HL-60 (cell line): ENCODE measurements around the gene SEC23IP.

Source experiments
- DNase-seq, 2 experiments: peaks; one replicate each; pipeline ENCODE4 v3.0.0-alpha.2; 2010 to 2020; ENCODE audit warnings: low read depth in 1 of 2, low spot score in 1 of 2
- H3K27ac ChIP-seq: fragments of 250-450 bp; sonication (Bioruptor Pico); replicated peaks from 2 replicates; pipeline ENCODE4 v1.5.1; 2020; ENCODE audit warnings: mild to moderate bottlenecking, moderate library complexity
- H3K27me3 ChIP-seq: fragments of 250-450 bp; sonication (Bioruptor Pico); 2 replicates; pipeline ENCODE4 v1.5.1; 2021; ENCODE audit warnings: mild to moderate bottlenecking, moderate library complexity; ENCODE audit not compliant: insufficient read depth, poor library complexity, severe bottlenecking
- H3K4me3 ChIP-seq: replicated peaks from 2 replicates; pipeline ENCODE4 v1.5.1; 2011; ENCODE audit warnings: mild to moderate bottlenecking, control low read depth, low read length; ENCODE audit not compliant: insufficient read depth
- GABPA ChIP-seq: IDR thresholded peaks from 2 replicates; pipeline ENCODE4 v1.6.1; 2012; ENCODE audit warnings: low read depth
- POLR2AphosphoS5 ChIP-seq: IDR thresholded peaks from 2 replicates; pipeline ENCODE4 v1.6.1; 2012; ENCODE audit warnings: low read depth
- SPI1 ChIP-seq: IDR thresholded peaks from 2 replicates; pipeline ENCODE4 v1.6.1; 2012; ENCODE audit warnings: low read depth, mild to moderate bottlenecking, borderline replicate concordance
- TF ChIP-seq, protein P1 (sequence below): IDR thresholded peaks from 2 replicates; pipeline ENCODE4 v1.6.1; 2012; ENCODE audit warnings: low read depth; ENCODE audit not compliant: insufficient replicate concordance
- TF ChIP-seq, protein P2 (sequence below): IDR thresholded peaks from one replicate; pipeline ENCODE4 v1.5.1; 2011; ENCODE audit warnings: low read length, control low read depth, inconsistent platforms; ENCODE audit not compliant: insufficient read depth

The SEC23IP gene

DNA sequence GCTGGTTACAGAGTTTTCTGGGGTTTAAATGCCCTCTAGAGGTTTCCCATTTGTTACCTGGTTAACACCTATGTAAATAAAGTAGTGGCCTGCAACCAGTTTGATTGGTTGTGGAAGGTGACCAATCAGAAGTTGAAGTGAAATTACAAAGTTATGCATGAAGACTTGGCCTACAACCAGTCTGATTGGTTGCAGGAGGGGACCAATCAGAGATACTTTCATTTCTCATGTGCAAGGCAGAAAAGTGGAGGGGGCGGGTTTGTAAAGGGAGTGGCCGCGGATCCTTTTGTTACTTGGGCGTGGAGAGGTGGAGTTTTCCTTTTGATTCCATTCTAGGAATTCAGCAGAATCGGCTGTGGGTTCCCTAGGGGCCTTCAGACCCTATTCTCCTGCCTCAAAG lies 80.8 kb downstream of the SEC23IP start:
- Histone ChIP-seq H3K4me3 (no peak overlapping the region), H3K27ac (no peak overlapping the region), H3K27me3 (peaks cover 3% of the 10 kb centered on the region)
- TF ChIP-seq, protein P1, sequence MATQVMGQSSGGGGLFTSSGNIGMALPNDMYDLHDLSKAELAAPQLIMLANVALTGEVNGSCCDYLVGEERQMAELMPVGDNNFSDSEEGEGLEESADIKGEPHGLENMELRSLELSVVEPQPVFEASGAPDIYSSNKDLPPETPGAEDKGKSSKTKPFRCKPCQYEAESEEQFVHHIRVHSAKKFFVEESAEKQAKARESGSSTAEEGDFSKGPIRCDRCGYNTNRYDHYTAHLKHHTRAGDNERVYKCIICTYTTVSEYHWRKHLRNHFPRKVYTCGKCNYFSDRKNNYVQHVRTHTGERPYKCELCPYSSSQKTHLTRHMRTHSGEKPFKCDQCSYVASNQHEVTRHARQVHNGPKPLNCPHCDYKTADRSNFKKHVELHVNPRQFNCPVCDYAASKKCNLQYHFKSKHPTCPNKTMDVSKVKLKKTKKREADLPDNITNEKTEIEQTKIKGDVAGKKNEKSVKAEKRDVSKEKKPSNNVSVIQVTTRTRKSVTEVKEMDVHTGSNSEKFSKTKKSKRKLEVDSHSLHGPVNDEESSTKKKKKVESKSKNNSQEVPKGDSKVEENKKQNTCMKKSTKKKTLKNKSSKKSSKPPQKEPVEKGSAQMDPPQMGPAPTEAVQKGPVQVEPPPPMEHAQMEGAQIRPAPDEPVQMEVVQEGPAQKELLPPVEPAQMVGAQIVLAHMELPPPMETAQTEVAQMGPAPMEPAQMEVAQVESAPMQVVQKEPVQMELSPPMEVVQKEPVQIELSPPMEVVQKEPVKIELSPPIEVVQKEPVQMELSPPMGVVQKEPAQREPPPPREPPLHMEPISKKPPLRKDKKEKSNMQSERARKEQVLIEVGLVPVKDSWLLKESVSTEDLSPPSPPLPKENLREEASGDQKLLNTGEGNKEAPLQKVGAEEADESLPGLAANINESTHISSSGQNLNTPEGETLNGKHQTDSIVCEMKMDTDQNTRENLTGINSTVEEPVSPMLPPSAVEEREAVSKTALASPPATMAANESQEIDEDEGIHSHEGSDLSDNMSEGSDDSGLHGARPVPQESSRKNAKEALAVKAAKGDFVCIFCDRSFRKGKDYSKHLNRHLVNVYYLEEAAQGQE, result no peak
- TF ChIP-seq POLR2AphosphoS5 (no peak), GABPA (no peak), SPI1 (no peak)
- TF ChIP-seq, protein P2, sequence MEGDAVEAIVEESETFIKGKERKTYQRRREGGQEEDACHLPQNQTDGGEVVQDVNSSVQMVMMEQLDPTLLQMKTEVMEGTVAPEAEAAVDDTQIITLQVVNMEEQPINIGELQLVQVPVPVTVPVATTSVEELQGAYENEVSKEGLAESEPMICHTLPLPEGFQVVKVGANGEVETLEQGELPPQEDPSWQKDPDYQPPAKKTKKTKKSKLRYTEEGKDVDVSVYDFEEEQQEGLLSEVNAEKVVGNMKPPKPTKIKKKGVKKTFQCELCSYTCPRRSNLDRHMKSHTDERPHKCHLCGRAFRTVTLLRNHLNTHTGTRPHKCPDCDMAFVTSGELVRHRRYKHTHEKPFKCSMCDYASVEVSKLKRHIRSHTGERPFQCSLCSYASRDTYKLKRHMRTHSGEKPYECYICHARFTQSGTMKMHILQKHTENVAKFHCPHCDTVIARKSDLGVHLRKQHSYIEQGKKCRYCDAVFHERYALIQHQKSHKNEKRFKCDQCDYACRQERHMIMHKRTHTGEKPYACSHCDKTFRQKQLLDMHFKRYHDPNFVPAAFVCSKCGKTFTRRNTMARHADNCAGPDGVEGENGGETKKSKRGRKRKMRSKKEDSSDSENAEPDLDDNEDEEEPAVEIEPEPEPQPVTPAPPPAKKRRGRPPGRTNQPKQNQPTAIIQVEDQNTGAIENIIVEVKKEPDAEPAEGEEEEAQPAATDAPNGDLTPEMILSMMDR, result no peak
- DNase-seq, result no peak

DNA sequence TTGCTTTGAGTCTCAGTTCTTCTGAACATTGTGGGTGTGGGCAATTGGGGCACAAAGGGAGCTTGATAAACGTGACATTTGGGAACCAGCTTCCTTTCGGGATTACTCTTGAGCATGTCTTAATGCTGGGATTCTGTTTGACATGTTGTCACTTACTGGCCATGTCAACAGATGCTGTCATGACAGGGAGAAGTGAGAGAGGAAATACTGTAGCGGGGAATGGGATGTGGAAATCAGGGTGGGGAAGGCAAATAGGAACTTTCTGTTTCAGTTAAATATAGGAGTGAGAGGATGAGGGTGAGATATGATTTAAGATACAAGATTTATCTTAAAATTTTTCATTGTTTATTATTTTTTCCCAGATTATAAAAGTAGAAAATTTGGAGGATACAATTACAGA lies 83.9 kb downstream of the SEC23IP start:
- H3K4me3 ChIP-seq, result no peak overlapping the region
- H3K27me3 ChIP-seq, result peaks cover 3% of the 10 kb centered on the region
- DNase-seq, result no peak
- TF ChIP-seq POLR2AphosphoS5 (no peak), SPI1 (no peak), GABPA (no peak)
- TF ChIP-seq, protein P1, result no peak
- TF ChIP-seq, protein P2, result no peak
- no peak overlapping the region for H3K27ac ChIP-seq

DNA sequence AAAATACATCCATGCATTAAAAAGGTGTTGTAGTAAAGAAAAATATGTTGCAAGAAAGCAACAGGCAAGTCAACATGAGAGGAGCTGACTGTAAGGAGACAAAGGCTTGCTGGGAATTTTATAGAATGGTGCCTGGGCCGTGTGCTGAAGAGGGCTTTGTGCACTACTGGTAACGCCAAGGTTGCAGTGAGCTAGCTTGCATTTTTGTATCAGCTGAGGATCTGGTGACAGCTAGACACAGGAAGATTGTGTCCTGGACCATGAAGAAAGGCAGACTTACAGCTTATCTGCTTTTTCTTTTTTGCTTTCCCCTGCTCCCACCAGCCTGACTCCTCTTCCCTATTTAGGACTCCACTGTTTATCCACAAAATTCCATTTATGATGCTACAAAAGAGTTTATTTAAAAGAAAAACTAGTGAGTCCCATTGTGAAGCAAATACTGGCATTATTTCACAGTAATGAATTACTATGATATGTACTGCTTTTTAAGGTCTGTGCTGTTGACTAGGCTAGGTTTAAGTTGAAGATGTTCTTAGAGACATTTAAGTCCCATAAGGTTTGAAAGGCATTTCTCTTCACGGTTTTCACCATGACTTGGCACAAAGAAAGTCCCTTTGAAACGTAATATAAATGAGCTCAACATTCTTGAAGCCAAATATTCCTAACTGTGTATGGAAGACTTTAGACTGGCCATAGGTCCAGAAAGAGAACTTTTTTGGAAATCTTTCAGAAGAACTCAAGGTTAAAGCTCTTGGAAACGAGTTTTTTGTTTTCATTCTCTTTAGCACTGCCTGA lies 88.6 kb downstream of the SEC23IP start:
- DNase-seq, result no peak
- Histone ChIP-seq H3K4me3 (no peak overlapping the region), H3K27ac (no peak overlapping the region), H3K27me3 (peaks cover 3% of the 10 kb centered on the region)
- TF ChIP-seq GABPA (no peak), POLR2AphosphoS5 (no peak), SPI1 (no peak)
- TF ChIP-seq, protein P2, result no peak
- TF ChIP-seq, protein P1, result no peak
